Activated CD4-positive, alpha-beta T cell treated with anti-CD3 and anti-CD28 coated beads, Interleukin-2, amount 50 U/mL, for 24 hours (primary cell): ENCODE measurements around the gene TMEM196.
A peak's percentile ranks its signal among the peaks of the same experiment; 100 is the strongest.
"Not testable (repeated sequence)": the region's sequence is repeated elsewhere in the genome, so short reads cannot be mapped to it uniquely, and the experiment has no call there.

Source experiments
- DNase-seq, 2 donors: peaks; one replicate each; pipeline ENCODE4 v3.0.0-alpha.2; 2020; ENCODE audit warnings: low read depth in 1 of 2, low spot score in 1 of 2

TMEM196 gene

GRCh38 chr7:19708397-19709248, 64.8 kb downstream of the TMEM196 start, which contains the start of gene POLR1F:
TSS of gene POLR1F (minus strand) at chr7:19709037. CDS start at chr7:19709016, 21 bp downstream.
- peak; percentile 90 to 92 for DNase-seq

GRCh38 chr7:19707240-19707639, 66.2 kb downstream of the TMEM196 start:
- no peak for DNase-seq

GRCh38 chr7:19705663-19706062, 67.8 kb downstream of the TMEM196 start:
- DNase-seq = no peak

- DNase-seq = no peak
Measured at GRCh38 chr7:19701471-19701870, 71.9 kb downstream of the TMEM196 start.

GRCh38 chr7:19700936-19701335, 72.5 kb downstream of the TMEM196 start:
- no peak for DNase-seq

- no peak for DNase-seq
Measured at GRCh38 chr7:19698331-19698730, 75.1 kb downstream of the TMEM196 start.

- DNase-seq = no peak
Measured at GRCh38 chr7:19696926-19697325, 76.5 kb downstream of the TMEM196 start.

GRCh38 chr7:19692111-19692828, 81.1 kb downstream of the TMEM196 start:
- no peak for DNase-seq

- DNase-seq = no peak
Measured at GRCh38 chr7:19690736-19691135, 82.7 kb downstream of the TMEM196 start.

- not testable (repeated sequence) for DNase-seq
Measured at GRCh38 chr7:19689130-19689529, 84.3 kb downstream of the TMEM196 start.

- no peak for DNase-seq
Measured at GRCh38 chr7:19681596-19681995, 91.8 kb downstream of the TMEM196 start.

- DNase-seq = no peak
Measured at GRCh38 chr7:19677180-19677579, 96.2 kb downstream of the TMEM196 start.

- DNase-seq = no peak
Measured at GRCh38 chr7:19675816-19676215, 97.6 kb downstream of the TMEM196 start.

- no peak for DNase-seq
Measured at GRCh38 chr7:19674266-19674960, 99.0 kb downstream of the TMEM196 start.

GRCh38 chr7:19670806-19671205, 102.6 kb downstream of the TMEM196 start:
- DNase-seq = no peak
